Breast epithelium (tissue), 4 donors: ENCODE results near the gene PPP6R3. TPM values are rescaled to one million over a fixed set of nuclear protein-coding genes. Genes with fewer than 3 reads are reported as not detected.

ENCODE experiments used
- DNase-seq, 2 donors: peaks; one replicate each; pipeline ENCODE4 v3.0.0-alpha.2; 2019; ENCODE audit warnings: low spot score in 2 of 2
- H3K27ac ChIP-seq, 2 donors: fragments of 200-600 bp; sonication (generic) in 1 of 2; one replicate each; pipeline ENCODE4 v1.5.1; 2016 to 2019; ENCODE audit warnings: mild to moderate bottlenecking in 1 of 2
- H3K27me3 ChIP-seq, 2 donors: fragments of 200-600 bp; sonication (generic) in 1 of 2; one replicate each; pipeline versions ENCODE4 v1.5.1 to v1.6.0; 2017 to 2019; ENCODE audit warnings: control low read depth in 1 of 2, mild to moderate bottlenecking in 1 of 2
- H3K36me3 ChIP-seq: fragments of 200-600 bp; one replicate; pipeline ENCODE4 v1.5.1; 2019
- H3K4me1 ChIP-seq, 2 donors: fragments of 200-600 bp; sonication (generic); one replicate each; pipeline ENCODE4 v1.5.1; 2016 to 2019; ENCODE audit warnings: control low read depth in 1 of 2
- H3K4me3 ChIP-seq, 3 donors: fragments of 200-600 bp; sonication (generic); 1 replicate in 2 of 3; 2 replicates in 1 of 3; pipeline ENCODE4 v1.5.1; 2016 to 2019; ENCODE audit warnings: mild to moderate bottlenecking in 3 of 3, moderate library complexity in 2 of 3
- H3K9me3 ChIP-seq, 2 donors: fragments of 200-600 bp; sonication (generic) in 1 of 2; one replicate each; pipeline ENCODE4 v1.5.1; 2016 to 2019; ENCODE audit warnings: control low read depth in 1 of 2
- CTCF ChIP-seq, 3 donors: fragments of 450-650 bp; IDR thresholded peaks; one replicate each; pipeline ENCODE4 v1.5.1; 2016 to 2017; ENCODE audit warnings: antibody characterized with exemption in 3 of 3, mild to moderate bottlenecking in 3 of 3, moderate library complexity in 3 of 3
- POLR2A ChIP-seq: fragments of 450-650 bp; IDR thresholded peaks from one replicate; pipeline ENCODE4 v1.6.1; 2016; ENCODE audit warnings: antibody characterized with exemption, mild to moderate bottlenecking, moderate library complexity
- POLR2AphosphoS5 ChIP-seq, 3 donors: sonication (generic); formaldehyde crosslinking; IDR thresholded peaks; one replicate each; pipeline ENCODE4 v1.6.1; 2017; ENCODE audit warnings: antibody characterized with exemption in 3 of 3
- intact Hi-C: fragments of 100-400 bp; cut with DNase I; formaldehyde crosslinking; loops from one replicate; pipeline ENCODE4 v1.15.1; 2023; ENCODE audit warnings: low total_unique reads
- total RNA-seq, 3 donors: library from RNA; depleted of rRNA; stranded (reverse); fragments of >200 nt; gene quantifications; one replicate each; pipeline ENCODE4 v1.1.0, GENCODE V29; 2016

The PPP6R3 gene
- total RNA-seq, 3 donors from 2014 or later = 113 to 227 (median 183) TPM

GRCh38 chr11:68503792-68504191 lies 43.2 kb downstream of the PPP6R3 start:
- DNase-seq = no peak
- H3K27me3 ChIP-seq = no peaks in the 10 kb centered on the region
- H3K4me3 ChIP-seq = no peak overlapping the region
- no peak overlapping the region for H3K27ac ChIP-seq
- no peaks in the 10 kb centered on the region for H3K36me3 ChIP-seq
- no peak for TF ChIP-seq CTCF (IDR thresholded peaks at IDR 0.05)
- TF ChIP-seq POLR2A = no peak
- TF ChIP-seq POLR2AphosphoS5 (IDR thresholded peaks at IDR 0.05) = no peak
- H3K9me3 ChIP-seq = no peaks in the 10 kb centered on the region
- H3K4me1 ChIP-seq = peaks cover 0 to 9% of the 10 kb centered on the region in 2 donors
- intact Hi-C loops = no loop called here

- DNase-seq = no peak
- no peak for TF ChIP-seq POLR2A
- TF ChIP-seq POLR2AphosphoS5 (IDR thresholded peaks at IDR 0.05) = no peak
- TF ChIP-seq CTCF (IDR thresholded peaks at IDR 0.05) = no peak
- Histone ChIP-seq H3K9me3 (no peaks in the 10 kb centered on the region), H3K27me3 (no peaks in the 10 kb centered on the region), H3K36me3 (no peaks in the 10 kb centered on the region), H3K27ac (peak overlapping the region in 1 of 2 donors; percentile 35), H3K4me1 (peaks cover 0 to 6% of the 10 kb centered on the region in 2 donors), H3K4me3 (no peak overlapping the region)
- intact Hi-C loops = no loop called here
Observed at GRCh38 chr11:68504432-68505066, 44.0 kb downstream of the PPP6R3 start.

- no peak for TF ChIP-seq CTCF (IDR thresholded peaks at IDR 0.05)
- TF ChIP-seq POLR2AphosphoS5 (IDR thresholded peaks at IDR 0.05) = no peak
- no peak for TF ChIP-seq POLR2A
- peak overlapping the region in 1 of 2 donors; percentile 25 for H3K27ac ChIP-seq
- intact Hi-C loops = no loop called here
- no peak overlapping the region for H3K4me3 ChIP-seq
- no peaks in the 10 kb centered on the region for H3K27me3 ChIP-seq
- H3K9me3 ChIP-seq = no peaks in the 10 kb centered on the region
- no peaks in the 10 kb centered on the region for H3K36me3 ChIP-seq
- H3K4me1 ChIP-seq = peaks cover 0 to 6% of the 10 kb centered on the region in 2 donors
- DNase-seq = no peak
Observed at GRCh38 chr11:68505596-68505995, 45.0 kb downstream of the PPP6R3 start.

DNA sequence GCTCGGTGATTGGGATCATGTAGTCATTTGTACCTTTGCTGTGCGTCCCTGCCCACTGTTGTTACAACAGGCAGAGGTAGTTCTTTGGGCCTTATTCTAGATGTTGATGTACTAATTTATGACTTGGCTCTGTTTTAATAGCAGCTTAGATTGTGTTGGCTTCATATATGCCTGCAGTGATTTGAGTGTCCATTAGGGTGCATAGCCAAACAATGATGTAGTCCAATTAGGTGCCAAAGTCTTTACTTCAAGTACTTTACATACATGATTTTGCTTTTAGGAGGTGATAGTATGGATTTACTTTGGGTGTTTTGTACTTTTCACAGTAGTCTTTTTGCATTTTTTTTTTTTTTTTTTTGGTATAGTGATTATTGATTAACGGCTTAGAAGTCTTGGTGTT lies 46.4 kb downstream of the PPP6R3 start:
- H3K4me3 ChIP-seq = no peak overlapping the region
- no peak overlapping the region for H3K27ac ChIP-seq
- H3K4me1 ChIP-seq = peaks cover 0 to 6% of the 10 kb centered on the region in 2 donors
- intact Hi-C loops = no loop called here
- TF ChIP-seq CTCF (IDR thresholded peaks at IDR 0.05) (no peak), POLR2AphosphoS5 (IDR thresholded peaks at IDR 0.05) (no peak), POLR2A (no peak)
- H3K9me3 ChIP-seq = no peaks in the 10 kb centered on the region
- H3K27me3 ChIP-seq = no peaks in the 10 kb centered on the region
- H3K36me3 ChIP-seq = no peaks in the 10 kb centered on the region
- no peak for DNase-seq

- Histone ChIP-seq H3K27me3 (no peaks in the 10 kb centered on the region), H3K4me1 (peaks cover 0 to 1% of the 10 kb centered on the region in 2 donors), H3K9me3 (no peaks in the 10 kb centered on the region), H3K36me3 (no peaks in the 10 kb centered on the region), H3K27ac (no peak overlapping the region), H3K4me3 (no peak overlapping the region)
- TF ChIP-seq CTCF (IDR thresholded peaks at IDR 0.05) = no peak
- no peak for TF ChIP-seq POLR2AphosphoS5 (IDR thresholded peaks at IDR 0.05)
- TF ChIP-seq POLR2A = no peak
- DNase-seq = no peak
- intact Hi-C loops = no loop called here
Observed at GRCh38 chr11:68508425-68508824, 47.9 kb downstream of the PPP6R3 start.
